Lung (tissue), 12 donors: ENCODE data around the gene SLC2A9. TPM values are rescaled to one million over a fixed set of nuclear protein-coding genes. Genes with fewer than 3 reads are reported as not detected.

Experiments used
- ATAC-seq: fragments of 200-7000 bp; cut with Tn5 transposase; one replicate; pipeline ENCODE4 v1.9.1; 2020; ENCODE audit warnings: moderate number of reproducible peaks; ENCODE audit not compliant: insufficient read depth, low FRiP score
- DNase-seq, 3 donors: peaks; one replicate each; pipeline ENCODE4 v3.0.0-alpha.2; 2013 to 2017
- H3K27ac ChIP-seq, 2 donors: one replicate each; pipeline ENCODE4 v1.5.1; 2013; ENCODE audit warnings: mild to moderate bottlenecking in 2 of 2, moderate library complexity in 2 of 2, control low read depth in 1 of 2, inconsistent platforms in 1 of 2, low read depth in 1 of 2, low read length in 1 of 2
- H3K27me3 ChIP-seq, 3 donors: one replicate each; pipeline ENCODE4 v1.5.1; 2013; ENCODE audit warnings: low read length in 2 of 3; ENCODE audit not compliant: control insufficient read depth in 3 of 3, insufficient read depth in 3 of 3
- H3K36me3 ChIP-seq, 4 donors: one replicate each; pipeline ENCODE4 v1.5.1; 2013; ENCODE audit warnings: low read length in 4 of 4, mild to moderate bottlenecking in 1 of 4, moderate library complexity in 1 of 4; ENCODE audit not compliant: control insufficient read depth in 4 of 4, insufficient read depth in 4 of 4
- H3K4me1 ChIP-seq, 5 donors: one replicate each; pipeline ENCODE4 v1.5.1; 2013; ENCODE audit warnings: low read length in 5 of 5, mild to moderate bottlenecking in 2 of 5, moderate library complexity in 1 of 5; ENCODE audit not compliant: control insufficient read depth in 5 of 5, insufficient read depth in 5 of 5
- H3K4me3 ChIP-seq: one replicate; pipeline ENCODE4 v1.5.1; 2013; ENCODE audit warnings: mild to moderate bottlenecking, control low read depth, moderate library complexity
- H3K9ac ChIP-seq, 2 donors: one replicate each; pipeline ENCODE4 v1.5.1; 2013; ENCODE audit warnings: low read length in 2 of 2, control low read depth in 1 of 2; ENCODE audit not compliant: insufficient read depth in 1 of 2
- H3K9me3 ChIP-seq, 4 donors: one replicate each; pipeline ENCODE4 v1.5.1; 2013; ENCODE audit warnings: low read length in 3 of 4, mild to moderate bottlenecking in 1 of 4, moderate library complexity in 1 of 4; ENCODE audit not compliant: control insufficient read depth in 4 of 4, insufficient read depth in 3 of 4
- CTCF ChIP-seq: IDR thresholded peaks from 2 replicates; pipeline ENCODE4 v1.5.1; 2012; ENCODE audit warnings: mild to moderate bottlenecking; ENCODE audit errors: control extremely low read depth, extremely low read depth
- WGBS, 2 donors: extraction: QIAGEN DNeasy Blood & Tissue Kit; methylation state at CpG; one replicate each; pipeline ENCODE4 v1.1.7; 2013; 5-methylcytosine and 5-hydroxymethylcytosine counted together
- polyA plus RNA-seq, 2 donors: library from polyadenylated mRNA; stranded (reverse); fragments of 200-250 nt; gene quantifications; one replicate each; pipeline ENCODE4 v1.2.1, GENCODE V29; 2013
- total RNA-seq, 2 donors: library from RNA; depleted of rRNA in 1 of 2; stranded (reverse); fragments of >200 nt in 1 of 2; gene quantifications; one replicate each; pipeline ENCODE4 v1.2.1, GENCODE V29; 2014 to 2021
- donor health status: control.
- donor health status: control.
- donor health status: Bipolar disorder and iron deficiency.
- donor health status: healthy.
- donor health status: DM: yes; HTN: yes; CAD: no.

SLC2A9 gene
- total and polyA plus RNA-seq, 4 donors = 2.9 to 18.6 (median 7.6) TPM

GRCh38 chr4:10048941-10049697 is 27.8 kb upstream of the SLC2A9 start:
- H3K9me3 ChIP-seq = peaks cover 0 to 2% (median 0%) of the 10 kb centered on the region in 4 donors
- no peaks in the 10 kb centered on the region for H3K36me3 ChIP-seq
- H3K27ac ChIP-seq = no peak overlapping the region
- no peak overlapping the region for H3K9ac ChIP-seq
- 63 to 68% methylated on average over 4 of the region's 4 CpGs for WGBS, 2 donors
- H3K4me3 ChIP-seq = no peak overlapping the region
- ATAC-seq = peak; percentile 5
- no peaks in the 10 kb centered on the region for H3K27me3 ChIP-seq
- DNase-seq = no peak
- no peak for TF ChIP-seq CTCF
- peaks cover 0 to 4% (median 0%) of the 10 kb centered on the region in 5 donors for H3K4me1 ChIP-seq

GRCh38 chr4:10047967-10048366 is 26.7 kb upstream of the SLC2A9 start:
- no peak for ATAC-seq
- DNase-seq = no peak
- H3K27ac ChIP-seq = no peak overlapping the region

GRCh38 chr4:10046471-10046870 is 25.2 kb upstream of the SLC2A9 start:
- Histone ChIP-seq H3K27me3 (no peaks in the 10 kb centered on the region), H3K9ac (no peak overlapping the region), H3K27ac (no peak overlapping the region), H3K36me3 (no peaks in the 10 kb centered on the region), H3K9me3 (peaks cover 0 to 7% (median under 1%) of the 10 kb centered on the region in 4 donors), H3K4me1 (no peaks in the 10 kb centered on the region), H3K4me3 (no peak overlapping the region)
- no peak for DNase-seq
- TF ChIP-seq CTCF = no peak
- ATAC-seq = no peak
- 70 to 81% methylated on average over 3 of the region's 3 CpGs for WGBS, 2 donors

More at GRCh38 chr4:10047967-10048366, 26.7 kb upstream of the SLC2A9 start:
- TF ChIP-seq CTCF = no peak
- Histone ChIP-seq H3K9ac (no peak overlapping the region), H3K4me1 (no peaks in the 10 kb centered on the region), H3K27me3 (no peaks in the 10 kb centered on the region), H3K4me3 (no peak overlapping the region), H3K9me3 (peaks cover 0 to 5% (median under 1%) of the 10 kb centered on the region in 4 donors), H3K36me3 (no peaks in the 10 kb centered on the region)
- WGBS, 2 donors = 28 to 66% methylated on average over 5 of the region's 5 CpGs
